Dendritic cell treated with granulocyte-macrophage colony-stimulating factor and Interleukin-4, amounts not matched to agents 40 ng/mL and 50 ng/mL, for 4 days (primary cell): ENCODE data around the gene UCKL1.
A peak's percentile ranks its signal among the peaks of the same experiment; 100 is the strongest.
"Not testable (repeated sequence)": the region's sequence is repeated elsewhere in the genome, so short reads cannot be mapped to it uniquely, and the experiment has no call there.

ENCODE experiments used
- H3K27ac Mint-ChIP-seq: one replicate; pipeline ENCODE4 v1.8.0; 2022; ENCODE audit warnings: mild to moderate bottlenecking, mixed read lengths
- H3K27me3 Mint-ChIP-seq: one replicate; pipeline ENCODE4 v1.8.0; 2022; ENCODE audit warnings: mild to moderate bottlenecking, mixed read lengths
- H3K36me3 Mint-ChIP-seq: one replicate; pipeline ENCODE4 v1.8.0; 2022; ENCODE audit warnings: low read depth, mixed read lengths
- H3K4me1 Mint-ChIP-seq: one replicate; pipeline ENCODE4 v1.8.0; 2022; ENCODE audit warnings: low read depth, mixed read lengths
- H3K4me3 Mint-ChIP-seq: one replicate; pipeline ENCODE4 v1.8.0; 2022; ENCODE audit warnings: mild to moderate bottlenecking, moderate library complexity, mixed read lengths
- H3K9me3 Mint-ChIP-seq: one replicate; pipeline ENCODE4 v1.8.0; 2022; ENCODE audit warnings: mixed read lengths
- intact Hi-C: fragments of 100-400 bp; cut with micrococcal nuclease; formaldehyde crosslinking; loops from one replicate; pipeline ENCODE4 v1.15.0; 2022

The UCKL1 gene

GRCh38 chr20:63920226-63920625, 36.0 kb downstream of the UCKL1 start:
- intact Hi-C loops: no loop called here
- Mint-ChIP-seq H3K36me3 (peaks cover 98% of the 10 kb centered on the region), H3K9me3 (peaks cover 11% of the 10 kb centered on the region), H3K4me3 (no peak overlapping the region), H3K27ac (no peak overlapping the region), H3K4me1 (peaks cover 13% of the 10 kb centered on the region), H3K27me3 (no peaks in the 10 kb centered on the region)

GRCh38 chr20:63919130-63919529, 37.1 kb downstream of the UCKL1 start:
- intact Hi-C loops: no loop called here
- H3K36me3 Mint-ChIP-seq: peaks cover 98% of the 10 kb centered on the region
- H3K27me3 Mint-ChIP-seq: no peaks in the 10 kb centered on the region

DNA sequence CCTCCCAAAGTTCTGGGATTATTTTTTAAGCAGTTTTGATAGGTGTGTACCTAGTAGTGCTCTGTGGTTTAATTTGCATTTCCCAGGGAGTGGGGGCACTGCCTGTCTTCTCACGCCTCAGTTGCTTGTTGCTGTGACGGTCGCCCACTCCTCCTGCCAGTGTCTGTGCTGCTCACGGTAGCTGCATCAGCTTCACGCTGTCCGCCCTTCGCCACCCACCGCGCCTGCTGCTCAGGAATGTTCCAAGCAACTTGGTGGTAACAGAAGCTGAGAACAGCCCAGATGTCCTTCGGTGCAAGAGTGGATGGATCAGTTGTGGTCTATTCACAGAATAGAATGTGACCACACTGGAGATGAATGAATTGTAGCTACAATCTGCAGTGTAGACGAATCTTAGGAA, 38.4 kb downstream of the UCKL1 start:
- Mint-ChIP-seq H3K4me1 (peaks cover 28% of the 10 kb centered on the region), H3K9me3 (peaks cover 11% of the 10 kb centered on the region), H3K27me3 (no peaks in the 10 kb centered on the region), H3K4me3 (no peak overlapping the region), H3K36me3 (peaks cover 91% of the 10 kb centered on the region), H3K27ac (no peak overlapping the region)
- intact Hi-C loops: no loop called here

More at GRCh38 chr20:63919130-63919529, 37.1 kb downstream of the UCKL1 start:
- Mint-ChIP-seq H3K4me3 (no peak overlapping the region), H3K4me1 (peaks cover 22% of the 10 kb centered on the region), H3K27ac (no peak overlapping the region), H3K9me3 (peaks cover 11% of the 10 kb centered on the region)

GRCh38 chr20:63916371-63916939, 39.8 kb downstream of the UCKL1 start:
- H3K4me3 Mint-ChIP-seq, H3K27me3 Mint-ChIP-seq, intact Hi-C loops: not testable (repeated sequence)
- peaks cover 11% of the 10 kb centered on the region for H3K9me3 Mint-ChIP-seq
- peaks cover 85% of the 10 kb centered on the region for H3K36me3 Mint-ChIP-seq
- H3K27ac Mint-ChIP-seq: peak overlapping the region; percentile 60
- peaks cover 37% of the 10 kb centered on the region for H3K4me1 Mint-ChIP-seq

GRCh38 chr20:63915471-63915870, 40.7 kb downstream of the UCKL1 start:
- no peak overlapping the region for H3K4me3 Mint-ChIP-seq
- peaks cover 11% of the 10 kb centered on the region for H3K9me3 Mint-ChIP-seq
- intact Hi-C loops: no loop called here
- H3K27me3 Mint-ChIP-seq: no peaks in the 10 kb centered on the region
- H3K36me3 Mint-ChIP-seq: peaks cover 80% of the 10 kb centered on the region
- peaks cover 47% of the 10 kb centered on the region for H3K4me1 Mint-ChIP-seq
- no peak overlapping the region for H3K27ac Mint-ChIP-seq

DNA sequence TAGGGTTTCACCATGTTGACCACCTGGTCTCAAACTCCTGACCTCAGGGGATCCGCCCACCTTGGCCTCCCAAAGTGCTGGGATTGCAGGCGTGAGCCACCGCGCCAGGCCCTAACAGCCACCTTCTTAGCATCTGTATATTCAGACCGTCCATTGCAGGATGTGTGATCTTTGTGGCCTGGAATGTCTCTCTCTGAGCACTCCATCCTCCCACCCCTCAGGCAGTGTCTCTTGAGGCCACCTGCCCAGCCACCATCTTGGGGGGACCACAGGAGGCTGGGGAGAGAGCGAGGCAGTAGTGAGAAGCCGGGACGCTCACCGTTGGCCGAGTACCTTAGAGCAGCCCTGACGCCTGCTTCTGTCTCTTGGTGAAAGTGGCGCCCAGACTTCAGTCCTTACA, 42.4 kb downstream of the UCKL1 start:
- intact Hi-C loops: loop anchor here (5.0 kb wide), 1 partner anchor 59 kb away; no protein-coding TSS in a partner anchor
- Mint-ChIP-seq H3K27ac (no peak overlapping the region), H3K27me3 (no peaks in the 10 kb centered on the region), H3K9me3 (peaks cover 11% of the 10 kb centered on the region), H3K4me3 (no peak overlapping the region), H3K36me3 (peaks cover 81% of the 10 kb centered on the region), H3K4me1 (peaks cover 61% of the 10 kb centered on the region)

DNA sequence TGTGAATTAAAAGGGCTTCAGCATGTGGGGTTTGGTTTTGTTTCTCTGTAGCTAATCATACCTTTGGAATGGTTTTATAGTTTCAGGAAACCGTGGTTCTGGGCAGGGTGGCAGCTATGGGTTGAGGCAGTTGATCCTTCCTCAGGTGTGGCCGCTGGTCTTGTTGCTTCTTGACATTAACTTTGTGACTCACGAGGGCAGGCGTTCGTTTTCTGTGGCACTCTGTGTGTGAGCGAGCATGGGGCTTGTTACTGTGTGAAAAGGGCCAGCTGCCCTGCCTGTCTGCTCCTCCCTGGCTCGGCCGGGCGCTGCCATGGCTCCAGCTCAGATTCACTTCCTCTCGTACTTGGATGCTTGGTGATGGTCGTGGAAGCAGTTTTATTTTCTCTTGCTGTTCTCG, 45.0 kb downstream of the UCKL1 start:
- Mint-ChIP-seq H3K36me3 (peaks cover 75% of the 10 kb centered on the region), H3K9me3 (peaks cover 5% of the 10 kb centered on the region), H3K4me3 (peak overlapping the region; percentile 32), H3K4me1 (peaks cover 69% of the 10 kb centered on the region), H3K27me3 (no peaks in the 10 kb centered on the region), H3K27ac (peak overlapping the region; percentile 71)
- intact Hi-C loops: loop anchor here (5.0 kb wide), 1 partner anchor 61 kb away; no protein-coding TSS in a partner anchor

- H3K36me3 Mint-ChIP-seq: peaks cover 75% of the 10 kb centered on the region
- H3K9me3 Mint-ChIP-seq: no peaks in the 10 kb centered on the region
- H3K4me3 Mint-ChIP-seq: no peak overlapping the region
- no peak overlapping the region for H3K27ac Mint-ChIP-seq
- no peaks in the 10 kb centered on the region for H3K27me3 Mint-ChIP-seq
- H3K4me1 Mint-ChIP-seq: peaks cover 74% of the 10 kb centered on the region
- intact Hi-C loops: no loop called here
Measured at GRCh38 chr20:63908008-63908682, 48.1 kb downstream of the UCKL1 start.

- Mint-ChIP-seq H3K9me3 (no peaks in the 10 kb centered on the region), H3K27me3 (no peaks in the 10 kb centered on the region), H3K4me3 (no peak overlapping the region), H3K36me3 (peaks cover 68% of the 10 kb centered on the region), H3K27ac (no peak overlapping the region), H3K4me1 (peaks cover 70% of the 10 kb centered on the region)
- intact Hi-C loops: no loop called here
Measured at GRCh38 chr20:63903796-63904561, 52.2 kb downstream of the UCKL1 start.

DNA sequence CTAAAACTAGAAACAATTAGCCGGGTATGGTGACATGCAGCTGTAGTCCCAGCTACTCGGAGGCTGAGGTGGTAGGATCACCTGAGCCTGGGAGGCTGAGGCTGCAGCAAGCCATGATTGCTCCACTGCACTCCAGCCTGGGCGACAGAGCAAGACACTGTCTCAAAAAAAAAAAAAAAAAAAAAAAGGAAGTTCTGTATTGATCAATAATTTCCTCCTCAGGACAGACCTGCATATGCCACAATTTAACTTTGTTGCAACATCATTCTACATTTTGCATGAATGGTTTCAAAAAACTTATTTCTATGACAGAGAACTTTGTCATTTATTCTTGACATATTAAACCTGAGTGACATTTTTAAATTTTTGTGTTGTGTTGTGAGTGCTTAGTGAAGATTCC, 55.8 kb downstream of the UCKL1 start:
- Mint-ChIP-seq H3K4me3 (peak overlapping the region; percentile 9), H3K27ac (no peak overlapping the region), H3K36me3 (peaks cover 76% of the 10 kb centered on the region), H3K4me1 (peaks cover 80% of the 10 kb centered on the region), H3K9me3 (no peaks in the 10 kb centered on the region), H3K27me3 (no peaks in the 10 kb centered on the region)
- intact Hi-C loops: no loop called here

GRCh38 chr20:63898882-63899558, 57.2 kb downstream of the UCKL1 start:
- Mint-ChIP-seq H3K27ac (peak overlapping the region; percentile 93), H3K9me3 (no peaks in the 10 kb centered on the region), H3K36me3 (peaks cover 62% of the 10 kb centered on the region), H3K4me1 (peaks cover 77% of the 10 kb centered on the region), H3K4me3 (peak overlapping the region; percentile 10), H3K27me3 (no peaks in the 10 kb centered on the region)
- intact Hi-C loops: loop anchor here (5.0 kb wide), 1 partner anchor 362 kb away; the partner anchor contains the start of gene PTK6

- H3K9me3 Mint-ChIP-seq: no peaks in the 10 kb centered on the region
- intact Hi-C loops: loop anchor here (5.0 kb wide), 1 partner anchor 361 kb away; the partner anchor contains the start of gene PTK6
- peaks cover 54% of the 10 kb centered on the region for H3K36me3 Mint-ChIP-seq
- peaks cover 71% of the 10 kb centered on the region for H3K4me1 Mint-ChIP-seq
- H3K27ac Mint-ChIP-seq: peak overlapping the region; percentile 93
- H3K4me3 Mint-ChIP-seq: peak overlapping the region; percentile 2
- H3K27me3 Mint-ChIP-seq: no peaks in the 10 kb centered on the region
Measured at GRCh38 chr20:63897978-63898561, 58.1 kb downstream of the UCKL1 start.

DNA sequence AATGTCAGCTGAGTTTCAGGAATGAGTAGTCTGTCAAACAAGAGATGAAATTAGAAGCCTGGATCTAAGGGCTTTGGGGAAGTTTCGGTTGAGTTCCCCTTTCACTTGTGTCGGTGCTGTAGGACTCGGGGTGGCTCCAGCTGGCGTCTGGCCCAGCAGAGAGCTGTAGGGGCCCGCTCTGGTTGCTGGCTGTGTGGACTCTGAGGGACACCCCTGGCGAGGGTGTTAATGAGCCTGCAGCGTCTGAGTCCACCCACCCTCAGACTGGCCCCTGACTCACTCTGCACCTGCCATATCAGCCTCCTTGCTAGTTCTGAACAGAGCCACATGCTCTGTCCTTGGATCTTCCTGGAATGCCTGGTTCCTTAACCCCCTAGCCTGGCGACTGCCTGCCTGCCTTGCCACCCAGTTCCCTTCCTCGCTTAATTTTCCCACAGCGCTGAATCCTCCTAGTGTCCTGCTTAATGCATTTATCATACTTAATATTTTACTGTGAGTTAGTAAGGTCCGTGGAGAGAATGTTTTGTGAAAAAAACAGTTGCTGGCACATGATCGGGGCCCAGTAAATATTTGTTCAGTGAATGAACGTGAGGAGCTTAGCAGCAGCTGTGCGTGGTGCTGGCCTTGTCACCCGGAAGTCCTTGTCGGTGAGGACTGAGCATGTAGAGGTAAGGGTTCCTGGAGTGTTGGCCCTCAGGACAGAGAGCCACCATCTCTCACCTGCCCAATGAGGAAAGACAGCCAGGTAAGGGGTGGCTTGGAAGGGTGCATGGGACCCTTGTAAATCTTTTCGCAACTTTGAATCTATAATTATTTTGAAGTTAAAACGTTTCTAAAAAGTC, 59.7 kb downstream of the UCKL1 start:
- Mint-ChIP-seq H3K9me3 (no peaks in the 10 kb centered on the region), H3K27me3 (no peaks in the 10 kb centered on the region), H3K36me3 (peaks cover 59% of the 10 kb centered on the region), H3K4me3 (peak overlapping the region; percentile 79), H3K27ac (peak overlapping the region; percentile 93), H3K4me1 (peaks cover 67% of the 10 kb centered on the region)
- intact Hi-C loops: loop anchor here (5.0 kb wide), 1 partner anchor 359 kb away; the partner anchor contains the start of gene PTK6
